HUDEP-2 (cell line): ENCODE measurements around the gene ADM2.
"Not testable (repeated sequence)": the region's sequence is repeated elsewhere in the genome, so short reads cannot be mapped to it uniquely, and the experiment has no call there.

ENCODE experiments used
- DNase-seq, 76 experiments: peaks; one replicate each; lab custom pipeline; 2025; ENCODE audit not compliant: unreplicated experiment in 76 of 76; lab: John Stamatoyannopoulos, UW

ADM2 gene

GRCh38 chr22:50532824-50533796 is 51.8 kb downstream of the ADM2 start:
- DNase-seq = no peak

- not testable (repeated sequence) for DNase-seq
Observed at GRCh38 chr22:50533856-50534711, 52.7 kb downstream of the ADM2 start.

- DNase-seq = no peak
Observed at GRCh38 chr22:50535113-50535512, 53.8 kb downstream of the ADM2 start.
